GM19438 (cell line): ENCODE measurements around the gene BNIP5.

ENCODE experiments used
- ATAC-seq: cut with Tn5 transposase; IDR thresholded peaks from one replicate; pipeline ENCODE4 v1.9.1; 2021; ENCODE audit warnings: low read depth; ENCODE audit not compliant: unreplicated experiment

The BNIP5 gene

DNA sequence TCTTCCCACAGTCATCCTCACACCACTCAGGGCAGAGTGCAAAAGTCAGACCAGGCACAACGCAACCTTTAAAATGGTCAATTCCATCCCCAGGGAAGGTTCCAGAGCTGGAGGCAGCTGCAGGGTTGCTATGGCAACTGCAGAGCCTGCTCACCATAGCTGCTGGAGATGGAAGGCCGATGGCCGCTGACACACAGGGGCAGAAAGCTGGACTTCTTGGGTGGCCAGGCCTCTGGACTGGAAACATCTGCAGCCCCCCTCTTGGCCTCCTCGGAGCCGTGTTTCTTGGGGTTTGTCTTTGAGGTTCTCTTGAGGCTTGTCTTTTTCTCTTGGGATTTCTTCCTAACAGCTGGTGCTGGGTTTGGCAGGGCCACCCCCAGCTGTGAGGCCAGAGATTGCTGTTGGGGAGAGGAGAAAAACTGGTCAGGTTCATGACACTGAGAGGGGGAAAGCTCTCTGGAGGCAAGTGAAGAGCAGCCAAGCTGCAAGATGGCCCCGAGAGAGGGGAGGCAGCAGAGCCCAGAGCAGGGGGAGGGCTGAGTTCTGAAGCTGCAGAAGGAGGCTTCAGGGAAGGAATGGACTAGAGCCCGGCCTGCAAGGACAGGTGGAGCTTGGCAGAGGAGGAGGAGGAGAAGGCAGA, 10.2 kb downstream of the BNIP5 start:
- no peak for ATAC-seq

DNA sequence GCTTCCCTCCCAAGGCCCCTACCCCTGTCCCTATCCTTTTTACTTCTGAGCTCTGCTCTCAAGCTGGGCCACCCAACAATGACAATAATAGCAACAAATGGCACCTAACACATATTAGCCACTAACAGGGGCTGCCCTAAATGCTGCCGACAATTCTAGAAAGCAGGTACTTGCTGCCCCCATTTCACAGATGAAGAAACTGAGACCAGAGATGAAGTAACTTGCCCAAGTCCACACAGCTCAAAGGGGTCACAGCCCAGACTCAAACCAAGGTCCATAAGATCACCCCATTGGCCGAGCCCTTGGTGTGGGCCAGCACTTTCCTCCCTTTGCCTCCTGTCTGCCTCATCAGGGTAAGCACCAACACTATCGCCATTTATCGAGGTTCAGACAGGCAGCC, 12.0 kb downstream of the BNIP5 start:
- ATAC-seq, result no peak

DNA sequence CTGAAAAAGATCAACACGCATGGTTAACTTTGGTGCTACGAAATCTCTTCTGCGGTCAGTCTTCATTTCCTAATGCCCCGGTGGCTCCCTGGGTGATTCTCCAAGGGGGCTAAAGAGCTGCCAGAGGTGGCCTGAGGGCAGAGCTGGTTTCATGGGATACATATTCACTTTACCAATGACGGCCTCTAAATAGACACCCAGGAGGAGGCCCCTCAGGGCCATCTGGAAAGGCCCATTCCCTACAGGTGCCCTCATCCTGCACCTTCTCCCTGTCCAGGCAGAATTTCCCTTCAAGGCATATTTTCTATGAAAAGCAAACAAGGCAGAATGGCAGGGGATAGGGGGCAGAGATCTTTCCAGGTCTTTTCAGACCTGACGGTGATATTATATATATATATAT, 12.5 kb downstream of the BNIP5 start:
- ATAC-seq, result no peak

DNA sequence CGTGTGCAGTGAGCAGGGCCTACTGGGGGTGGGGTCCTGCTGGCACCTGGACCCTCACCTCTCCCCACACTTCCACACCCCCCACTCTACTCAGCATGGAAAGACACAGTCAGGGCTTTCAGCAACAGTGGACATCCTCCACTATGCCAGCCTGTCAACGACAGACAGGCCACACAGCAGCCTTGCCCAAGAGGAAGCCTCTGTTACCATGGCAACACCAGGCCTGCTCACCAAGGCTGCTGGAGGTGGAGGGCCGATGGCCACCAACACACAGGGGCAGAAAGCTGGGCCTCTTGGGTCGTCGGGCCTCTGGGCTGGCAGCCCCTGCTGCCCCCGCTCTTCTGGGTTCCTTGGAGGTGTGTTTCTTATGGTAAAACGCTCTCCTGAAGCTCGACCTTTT, 13.6 kb downstream of the BNIP5 start:
- ATAC-seq, result no peak

DNA sequence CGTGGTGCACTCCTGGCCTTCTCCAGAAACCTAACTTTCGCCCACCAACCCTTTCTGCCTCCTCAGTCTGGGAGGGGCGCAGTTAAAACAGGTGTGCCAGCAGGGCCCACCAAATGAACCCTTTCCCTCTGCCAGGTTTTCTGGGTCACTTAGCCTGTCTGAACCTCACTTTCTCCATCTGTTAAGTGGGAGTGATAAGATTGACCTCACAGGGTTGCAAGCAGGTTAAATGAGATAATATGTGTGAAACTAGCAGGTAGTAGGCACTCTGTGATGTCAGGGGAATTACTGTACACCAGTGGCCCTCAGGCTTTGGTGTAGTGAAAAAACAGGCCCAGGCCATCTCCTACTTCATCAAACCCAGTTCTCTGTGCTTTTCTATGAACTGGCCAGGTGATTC, 14.1 kb downstream of the BNIP5 start:
- ATAC-seq, result no peak

DNA sequence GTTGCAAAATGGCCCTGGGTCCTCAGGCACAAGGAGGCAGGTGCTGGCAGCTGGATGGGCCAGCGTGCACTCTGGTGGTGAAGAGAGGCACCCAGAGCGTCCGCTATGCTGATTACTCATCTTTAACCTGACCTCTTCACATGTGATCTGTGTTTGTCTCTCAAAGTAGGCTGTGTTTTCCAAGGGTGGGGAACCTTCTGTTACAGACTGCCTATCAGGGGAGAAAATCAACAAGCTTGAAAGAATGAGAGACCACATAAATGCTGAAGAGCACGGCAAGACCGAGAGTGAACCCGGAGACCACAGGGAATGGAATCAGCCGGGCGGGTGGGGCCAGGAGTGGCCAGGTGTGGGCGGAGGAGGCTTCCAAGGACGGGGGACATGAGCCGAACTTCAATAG, 16.2 kb downstream of the BNIP5 start:
- no peak for ATAC-seq

DNA sequence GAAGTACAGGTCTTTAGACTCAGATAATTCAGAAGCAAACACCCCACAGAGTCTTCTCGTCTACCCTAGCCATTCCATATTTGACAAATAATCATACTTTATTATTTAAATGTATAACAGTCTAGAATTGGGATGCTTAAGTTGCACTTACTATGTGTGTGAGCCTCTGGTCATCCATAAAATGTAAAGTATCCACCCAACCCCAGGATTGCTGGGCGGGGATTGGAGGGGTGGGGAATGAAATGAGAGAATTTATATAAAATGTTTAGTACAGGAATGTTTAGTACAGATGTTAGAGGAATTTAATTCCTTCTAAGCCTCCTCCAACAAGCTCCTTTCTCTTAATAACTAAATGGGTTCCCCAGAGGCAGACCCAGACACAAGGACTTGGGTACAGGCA, 16.9 kb downstream of the BNIP5 start:
- no peak for ATAC-seq

DNA sequence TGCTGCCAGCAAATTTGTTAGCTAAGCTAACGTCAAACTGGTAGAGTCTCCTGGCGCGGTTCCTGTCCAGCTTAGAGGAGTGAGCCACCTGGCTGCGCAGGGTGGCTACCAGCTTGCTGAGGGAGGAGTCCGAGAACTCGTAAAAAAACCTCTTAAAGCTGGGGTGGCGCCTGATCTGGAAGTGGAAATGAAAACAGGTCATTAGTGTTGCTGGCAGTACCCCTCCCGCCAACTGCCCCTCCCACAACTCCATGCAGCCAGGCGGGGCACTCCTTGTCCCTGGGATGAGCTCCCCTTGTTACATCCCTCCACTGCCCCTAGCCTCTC, 17.3 kb downstream of the BNIP5 start:
- no peak for ATAC-seq

DNA sequence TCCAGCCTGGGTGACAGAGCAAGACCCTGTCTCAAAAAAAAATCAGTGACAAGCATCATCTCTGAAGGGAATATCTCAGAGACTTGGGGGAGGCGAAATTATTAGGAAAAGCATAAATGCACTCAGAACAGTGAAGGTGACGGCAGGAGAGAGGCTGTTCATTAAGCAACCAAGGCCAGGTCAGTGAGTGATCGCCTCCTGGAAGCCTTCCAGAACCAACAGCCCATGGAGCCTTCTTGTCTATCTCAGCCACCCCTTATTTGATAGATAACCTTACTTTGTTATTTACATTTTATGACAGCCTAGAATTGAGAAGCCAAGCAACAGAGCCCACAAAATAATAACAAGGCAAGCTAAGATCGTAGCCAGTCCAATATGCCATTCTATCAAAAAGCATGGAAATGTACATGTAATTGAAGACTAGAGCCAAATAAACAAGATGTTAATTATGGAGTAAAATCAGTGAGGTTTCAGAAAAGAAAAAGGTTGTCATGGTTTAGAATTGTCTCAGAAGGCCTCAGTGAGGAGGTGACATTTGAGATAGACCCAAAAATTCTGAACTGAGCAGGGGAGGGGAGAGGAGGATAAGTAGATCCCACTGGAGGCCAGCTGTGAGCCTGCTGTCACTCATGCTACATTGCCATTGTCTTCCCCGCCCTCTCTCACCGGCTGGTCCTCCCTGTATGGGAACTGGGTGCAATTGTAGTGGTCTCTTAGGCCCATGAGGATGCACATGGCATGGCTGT, 17.8 kb downstream of the BNIP5 start:
- no peak for ATAC-seq

DNA sequence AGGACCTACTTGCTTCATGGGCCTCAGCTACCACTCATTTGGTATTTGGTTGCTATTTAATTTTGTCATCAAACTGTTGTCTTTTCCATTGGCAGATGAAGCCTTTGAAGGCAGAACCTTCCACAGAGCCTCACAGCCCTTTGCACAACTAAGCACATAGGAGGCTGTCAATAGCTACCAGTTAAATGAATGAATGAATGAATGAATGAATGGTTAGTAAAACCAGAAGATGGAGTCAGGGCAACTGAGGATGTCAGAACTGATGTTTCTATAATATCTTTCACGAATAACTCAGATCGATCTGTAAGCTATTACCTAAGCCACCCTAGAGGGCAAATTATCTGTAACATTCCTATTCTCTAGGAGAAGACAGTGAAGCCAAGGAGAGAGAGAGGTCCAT, 19.1 kb downstream of the BNIP5 start:
- ATAC-seq, result no peak

DNA sequence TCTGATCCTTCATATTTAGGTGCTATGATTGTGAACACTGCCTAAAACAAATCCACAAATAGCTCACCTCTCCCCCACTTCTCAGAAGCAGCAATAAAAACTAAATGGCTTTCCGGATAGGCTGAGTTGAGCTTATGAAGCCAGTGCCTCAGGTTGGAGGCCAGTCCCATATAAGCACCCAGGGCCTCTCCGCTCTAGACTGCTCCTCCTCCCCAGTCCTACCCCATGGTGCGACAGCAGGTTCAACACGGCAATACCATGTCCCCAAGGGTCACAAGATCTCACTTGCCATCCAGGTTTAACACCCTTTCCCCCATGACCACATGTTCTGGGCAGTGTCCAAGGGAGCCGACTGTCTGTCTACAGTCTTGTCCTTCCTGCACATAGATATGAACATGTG, 20.8 kb downstream of the BNIP5 start:
- no peak for ATAC-seq

DNA sequence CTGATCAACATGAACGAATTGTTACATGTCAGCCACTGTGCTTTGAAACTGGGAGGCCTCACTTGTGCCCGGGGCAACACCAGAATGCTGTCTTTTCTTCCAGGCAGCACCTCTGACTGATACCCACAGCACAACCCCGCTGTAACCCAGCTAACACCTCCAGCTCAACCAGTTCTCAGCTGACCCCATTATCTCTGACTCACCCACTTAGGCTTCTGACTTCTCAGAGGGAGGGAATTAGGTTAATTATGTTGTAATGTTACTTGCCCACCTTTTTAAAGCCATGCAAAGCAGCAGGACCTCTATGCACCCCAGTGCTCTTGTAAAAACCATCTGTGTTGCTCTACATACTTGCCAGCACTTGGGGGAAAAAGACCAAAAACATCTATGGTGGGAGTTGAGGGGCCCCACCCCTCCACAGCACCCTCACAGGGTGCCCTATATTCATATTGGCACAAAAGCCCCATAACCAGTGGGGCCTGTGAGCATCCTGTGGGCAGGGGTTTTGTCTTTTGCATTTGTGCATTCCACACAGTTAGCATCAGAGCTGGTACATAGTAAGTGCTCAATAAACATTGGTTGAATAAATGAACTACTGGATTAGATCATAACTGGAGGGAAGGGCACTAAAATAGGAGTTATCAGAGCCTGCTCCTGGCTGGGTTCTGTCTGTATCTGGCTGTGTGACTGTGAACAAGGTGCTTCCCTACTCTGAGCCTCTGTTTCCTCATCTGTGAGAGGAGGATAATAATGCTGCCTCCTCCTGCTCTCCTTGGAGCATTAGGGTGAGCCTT, 22.3 kb downstream of the BNIP5 start:
- ATAC-seq, result no peak

DNA sequence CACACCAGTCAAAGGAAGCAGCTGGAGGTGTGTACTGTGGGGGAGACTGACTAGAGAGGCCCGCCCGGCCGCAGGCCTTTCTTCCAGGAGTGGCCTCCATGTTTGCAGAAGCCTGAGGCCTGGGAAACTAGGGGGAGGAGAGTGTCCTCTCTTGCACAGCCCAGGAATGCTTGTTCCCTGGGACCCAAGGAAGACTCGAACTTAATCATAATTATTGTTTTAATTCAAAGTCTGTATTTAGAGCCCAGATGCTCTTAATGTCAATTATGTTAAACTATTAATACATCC, 23.1 kb downstream of the BNIP5 start:
- ATAC-seq, result no peak

DNA sequence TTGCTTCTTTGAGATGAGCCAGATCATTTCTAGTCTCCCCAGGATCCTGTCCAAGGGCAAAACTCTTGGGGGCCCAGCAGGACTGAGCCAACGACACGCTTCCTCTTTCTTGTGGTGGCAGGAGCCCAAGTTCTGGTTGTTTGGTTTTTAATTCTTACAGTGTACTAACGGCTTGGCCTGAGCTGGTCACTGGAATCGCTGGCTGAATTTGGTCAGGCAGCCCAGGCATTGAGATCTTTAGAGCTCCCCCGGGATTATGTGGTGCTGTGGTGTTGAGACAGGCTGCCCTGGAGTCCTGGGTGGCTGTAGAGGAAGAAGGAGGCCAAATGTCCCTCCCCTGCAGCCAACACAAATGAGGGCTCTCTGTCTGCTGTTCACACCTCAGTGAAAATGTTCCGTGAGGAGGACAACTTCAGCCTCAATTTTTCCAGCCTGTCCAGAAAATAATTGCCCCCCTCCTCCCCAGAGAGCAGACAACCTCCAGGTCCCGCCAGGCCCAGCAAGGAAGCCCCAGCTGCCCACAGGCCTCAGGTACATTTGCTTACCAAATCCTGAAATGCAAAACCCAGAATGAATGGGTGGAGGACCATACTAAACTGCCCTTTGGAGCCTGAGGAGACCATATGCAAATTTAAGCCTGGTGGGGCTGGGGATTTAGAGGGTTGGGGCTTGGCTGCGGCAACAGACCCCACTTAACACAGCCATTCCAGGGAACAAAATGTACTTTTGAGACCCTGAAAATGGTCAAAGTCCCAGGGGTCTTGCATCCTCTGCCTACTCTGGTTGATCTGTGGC, 23.6 kb downstream of the BNIP5 start:
- peak; percentile 69 for ATAC-seq

DNA sequence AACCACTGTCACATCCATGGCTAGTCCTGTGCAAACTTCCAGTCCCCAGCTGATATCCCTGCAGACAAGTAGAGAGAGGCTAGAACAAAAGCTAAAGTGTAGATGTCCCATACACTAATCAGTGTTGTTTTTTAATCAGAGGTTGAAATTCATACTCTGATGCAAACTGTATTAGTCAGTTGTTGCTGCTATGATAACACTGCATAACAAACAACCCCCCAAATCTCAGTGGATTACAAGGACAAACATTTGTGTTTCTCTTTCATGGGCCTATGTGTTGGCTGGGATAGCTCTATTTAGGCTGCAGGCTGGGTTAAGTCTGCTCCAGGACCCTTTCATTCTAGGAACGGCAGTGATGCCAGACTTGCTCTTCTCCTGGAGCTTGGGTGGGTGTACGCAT, 26.8 kb downstream of the BNIP5 start:
- ATAC-seq, result no peak

DNA sequence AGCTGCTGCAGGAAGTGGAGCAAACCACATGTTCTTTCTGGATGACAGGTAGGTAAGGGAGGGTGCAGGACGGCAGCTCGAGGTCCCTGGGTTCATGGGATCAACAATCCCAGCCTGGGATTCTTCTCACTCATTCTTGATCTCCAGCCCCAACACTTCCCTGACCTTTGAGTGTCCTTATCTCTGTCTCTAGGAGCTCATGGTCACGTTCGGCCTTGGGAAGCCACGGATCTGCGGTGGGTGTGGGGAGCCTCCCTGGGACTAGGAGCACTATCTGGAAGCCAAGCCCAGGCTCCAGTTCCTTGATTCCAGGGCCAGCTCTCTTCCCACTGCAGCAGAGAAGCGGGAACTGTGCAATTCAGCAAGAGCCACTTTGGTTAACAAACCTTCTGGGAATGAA, 27.5 kb downstream of the BNIP5 start:
- ATAC-seq, result no peak

DNA sequence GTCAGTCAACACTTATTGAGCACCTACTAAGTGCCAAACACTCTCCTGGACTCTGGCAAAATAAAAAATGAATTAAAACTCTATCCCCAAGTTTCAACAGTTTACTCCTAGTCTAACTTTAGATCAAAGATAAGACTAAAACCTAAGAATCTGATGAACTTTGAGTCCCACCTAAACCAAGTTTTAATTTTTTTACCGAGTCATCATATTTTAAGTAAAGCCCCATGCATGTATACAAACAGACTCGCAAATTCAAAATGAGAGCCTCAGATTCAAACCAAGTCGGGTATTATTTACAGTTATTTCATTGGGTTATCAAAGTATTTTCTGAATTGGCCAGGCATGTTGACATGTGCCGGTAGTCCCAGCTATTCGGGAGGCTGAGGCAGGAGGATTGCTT, 28.2 kb downstream of the BNIP5 start:
- ATAC-seq, result no peak

DNA sequence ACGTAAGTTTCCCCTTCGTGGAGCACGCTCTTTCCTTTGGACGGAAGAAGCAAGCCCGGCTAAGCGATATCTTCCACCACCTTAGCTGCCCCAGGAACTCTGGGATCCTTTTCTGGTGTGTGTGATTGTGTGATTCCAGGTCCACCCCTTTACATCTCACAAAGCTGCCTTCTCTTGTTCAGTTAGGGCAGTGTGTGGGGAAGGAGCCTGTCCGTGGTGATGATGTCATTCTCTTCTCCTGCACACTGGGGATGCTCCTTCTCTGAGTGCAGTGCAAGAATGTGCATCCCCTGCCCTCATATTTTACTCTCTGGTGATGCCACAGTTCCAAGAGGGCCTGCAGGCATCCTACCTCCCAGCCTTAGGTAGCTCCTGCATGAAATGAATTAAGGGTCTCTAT, 30.3 kb downstream of the BNIP5 start:
- no peak for ATAC-seq

DNA sequence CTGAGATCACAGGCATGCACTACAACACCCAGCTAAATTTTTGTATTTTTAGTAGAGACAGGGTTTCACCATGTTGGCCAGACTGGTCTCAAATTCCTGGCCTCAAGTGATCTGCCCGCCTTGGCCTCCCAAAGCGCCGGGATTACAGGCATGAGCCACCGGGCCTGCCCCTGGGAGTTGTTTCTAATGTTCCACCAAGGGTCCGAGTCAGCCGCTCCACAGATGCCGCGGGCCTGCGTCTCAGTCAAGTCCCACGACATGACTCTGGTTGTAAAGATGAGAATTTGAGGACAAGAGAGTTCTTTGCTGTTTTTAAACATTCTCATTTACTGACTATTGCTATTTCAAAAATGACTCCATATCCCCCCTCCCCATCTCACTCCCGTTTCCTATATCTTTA, 30.8 kb downstream of the BNIP5 start:
- ATAC-seq, result no peak

DNA sequence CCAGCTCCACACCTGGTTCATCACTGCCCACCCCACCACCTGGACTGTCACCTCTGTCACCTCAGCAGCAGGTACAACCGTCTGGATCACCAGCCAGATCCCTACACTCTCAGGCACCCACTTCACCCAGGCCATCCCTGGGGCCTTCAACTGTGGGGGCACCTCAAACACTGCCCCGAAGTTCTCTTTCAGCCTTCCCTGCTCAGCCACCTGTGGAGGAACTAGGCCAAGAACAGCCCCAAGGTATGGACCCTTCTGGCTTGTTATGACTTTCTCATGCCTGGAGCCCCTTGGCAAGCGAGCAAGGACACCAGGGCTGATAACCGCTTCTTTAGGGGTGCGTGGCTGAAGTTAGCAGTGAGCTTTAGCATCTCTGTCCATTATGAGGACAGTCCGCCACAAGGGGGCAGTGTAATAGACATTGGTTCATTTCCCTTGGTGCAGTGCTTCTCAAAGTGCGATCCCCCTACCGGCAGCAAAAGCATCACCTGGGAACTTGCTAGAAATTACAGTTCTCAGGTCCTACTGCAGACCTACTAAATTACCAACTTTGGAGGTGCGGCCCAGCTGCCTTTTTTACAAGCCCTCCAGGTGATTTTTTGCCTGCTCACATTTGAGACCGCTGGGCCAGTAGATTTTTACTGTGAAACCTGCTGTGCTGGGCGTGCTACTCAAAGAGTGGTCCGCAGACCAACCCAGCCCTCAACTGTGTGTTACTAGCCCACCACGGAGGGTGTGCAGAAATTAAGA, 34.3 kb downstream of the BNIP5 start:
- ATAC-seq, result no peak

DNA sequence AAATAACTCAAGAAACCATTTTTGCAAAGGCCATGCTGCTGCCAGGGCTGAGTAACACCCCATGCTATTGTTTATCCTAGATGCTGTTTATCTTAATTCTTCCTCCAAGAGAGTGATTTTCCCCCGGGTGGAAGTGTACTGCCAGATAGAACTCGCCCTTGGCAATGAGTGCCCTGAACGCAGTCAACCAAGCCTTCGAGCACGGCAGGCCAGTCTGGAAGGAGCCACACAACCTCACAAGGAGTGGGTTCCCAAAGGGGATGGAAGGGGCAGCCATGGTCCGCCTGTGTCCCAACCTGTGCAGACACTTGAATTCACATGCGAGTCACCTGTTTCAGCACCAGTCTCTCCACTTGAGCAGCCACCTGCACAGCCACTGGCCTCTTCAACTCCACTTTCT, 34.9 kb downstream of the BNIP5 start:
- no peak for ATAC-seq
